ENCODE data around the gene ZSCAN9. TPM values are rescaled to one million over a fixed set of nuclear protein-coding genes. Genes with fewer than 3 reads are reported as not detected.
A peak's percentile ranks its signal among the peaks of the same experiment; 100 is the strongest.

The ZSCAN9 gene
- total RNA-seq, 3 donors from 2014 or later, result 14.1 to 15.7 (median 14.9) TPM

- intact Hi-C loops (cut with DNase I, micrococcal nuclease), result no loop called here
- no peaks in the 10 kb centered on the region for H3K9me3 ChIP-seq
- no peak for TF ChIP-seq CTCF (IDR thresholded peaks at IDR 0.05)
- no peak overlapping the region for H3K4me3 ChIP-seq
- ATAC-seq, result no peak
- no peak for DNase-seq
- H3K4me1 ChIP-seq (ENCODE audit: low read depth), result peaks cover 3% of the 10 kb centered on the region
- H3K36me3 ChIP-seq (ENCODE audit: low read depth), result no peaks in the 10 kb centered on the region
Observed at GRCh38 chr6:28203201-28203600, 21.9 kb upstream of the ZSCAN9 start.

GRCh38 chr6:28205879-28206278 is 19.2 kb upstream of the ZSCAN9 start:
- H3K4me3 ChIP-seq, result no peak overlapping the region
- H3K36me3 ChIP-seq (ENCODE audit: low read depth), result no peaks in the 10 kb centered on the region
- DNase-seq (no peak), ATAC-seq (no peak)
- TF ChIP-seq CTCF (IDR thresholded peaks at IDR 0.05), result no peak
- H3K4me1 ChIP-seq (ENCODE audit: low read depth), result peaks cover 3% of the 10 kb centered on the region
- no peaks in the 10 kb centered on the region for H3K9me3 ChIP-seq
- intact Hi-C loops (cut with DNase I, micrococcal nuclease), result no loop called here

- intact Hi-C loops (cut with DNase I, micrococcal nuclease), result no loop called here
- Histone ChIP-seq H3K9me3 (no peaks in the 10 kb centered on the region), H3K36me3 (ENCODE audit: low read depth) (no peaks in the 10 kb centered on the region), H3K4me1 (ENCODE audit: low read depth) (peaks cover 3% of the 10 kb centered on the region), H3K4me3 (no peak overlapping the region)
- peak; percentile 85 for ATAC-seq
- peak in 1 of 3 donors; percentile 67 for DNase-seq
- no peak for TF ChIP-seq CTCF (IDR thresholded peaks at IDR 0.05)
Observed at GRCh38 chr6:28206527-28206926, 18.5 kb upstream of the ZSCAN9 start.

- no peaks in the 10 kb centered on the region for H3K9me3 ChIP-seq
- H3K4me3 ChIP-seq, result no peak overlapping the region
- ATAC-seq, result peak; percentile 52
- TF ChIP-seq CTCF (IDR thresholded peaks at IDR 0.05), result no peak
- H3K4me1 ChIP-seq (ENCODE audit: low read depth), result peaks cover 3% of the 10 kb centered on the region
- H3K36me3 ChIP-seq (ENCODE audit: low read depth), result no peaks in the 10 kb centered on the region
- peak in 2 of 3 donors; percentile 41 for DNase-seq
- intact Hi-C loops (cut with DNase I, micrococcal nuclease), result no loop called here
Observed at GRCh38 chr6:28206928-28207509, 18.1 kb upstream of the ZSCAN9 start.

GRCh38 chr6:28207510-28208110 is 17.5 kb upstream of the ZSCAN9 start:
- no peak for TF ChIP-seq CTCF (IDR thresholded peaks at IDR 0.05)
- ATAC-seq (peak; percentile 86), DNase-seq (peak; percentile 56 to 71 (median 66))
- H3K9me3 ChIP-seq, result no peaks in the 10 kb centered on the region
- no peaks in the 10 kb centered on the region for H3K36me3 ChIP-seq (ENCODE audit: low read depth)
- peaks cover 3% of the 10 kb centered on the region for H3K4me1 ChIP-seq (ENCODE audit: low read depth)
- intact Hi-C loops (cut with DNase I, micrococcal nuclease), result no loop called here
- no peak overlapping the region for H3K4me3 ChIP-seq
